GM11168 (cell line): ENCODE results near the gene RAB28.

ENCODE experiments used
- in situ Hi-C: fragments of 300-500 bp; cut with MboI; formaldehyde crosslinking; loops from one replicate; pipeline ENCODE4 v1.12.0; 2022; ENCODE audit warnings: low sequenced_read_pairs; ENCODE audit not compliant: unreplicated experiment

The RAB28 gene

GRCh38 chr4:13514722-13515121 lies 30.6 kb upstream of the RAB28 start:
- in situ Hi-C loops, result no loop called here

- in situ Hi-C loops, result no loop called here
Measured at GRCh38 chr4:13511101-13511500, 27.0 kb upstream of the RAB28 start.

- in situ Hi-C loops, result no loop called here
Measured at GRCh38 chr4:13509442-13509841, 25.3 kb upstream of the RAB28 start.

DNA sequence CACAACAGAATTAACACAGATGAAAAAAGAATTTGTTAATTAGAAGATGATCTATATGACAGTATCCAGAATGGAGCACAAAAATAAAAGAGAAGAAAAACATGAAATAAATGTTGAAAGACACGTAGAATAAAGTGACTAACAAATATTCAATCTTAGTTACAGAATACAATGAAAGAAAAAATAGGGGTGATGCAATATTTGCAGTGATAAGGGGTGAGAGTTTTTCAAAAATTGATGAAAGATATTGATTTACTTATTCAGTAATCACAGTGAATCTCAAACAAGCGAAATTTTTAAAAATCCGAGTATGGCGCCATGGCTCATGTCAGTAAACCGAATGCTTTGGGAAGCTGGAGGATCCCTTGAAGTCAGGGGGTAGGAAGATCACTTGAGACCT lies 20.2 kb upstream of the RAB28 start:
- in situ Hi-C loops, result no loop called here

- in situ Hi-C loops, result no loop called here
Measured at GRCh38 chr4:13498469-13498868, 14.3 kb upstream of the RAB28 start.

DNA sequence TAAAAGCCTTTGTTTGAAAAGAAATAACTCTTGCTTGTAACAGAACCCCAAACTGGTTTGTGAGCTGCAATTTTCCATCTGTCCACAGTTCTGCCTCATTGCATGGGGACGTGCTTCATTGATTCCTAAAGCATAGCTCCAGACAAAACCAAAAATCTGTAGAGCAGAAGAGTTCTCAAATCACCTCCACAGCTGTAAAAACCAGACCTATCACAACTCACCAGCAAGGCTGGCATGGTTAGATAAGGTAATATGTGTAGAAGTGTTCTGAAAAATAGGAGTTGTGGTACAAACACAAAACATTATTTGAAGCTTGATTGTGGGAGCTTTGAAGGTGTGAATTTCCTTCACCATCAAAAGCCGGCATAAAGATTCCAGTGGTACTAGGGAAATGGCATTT lies 12.5 kb upstream of the RAB28 start:
- in situ Hi-C loops, result no loop called here

DNA sequence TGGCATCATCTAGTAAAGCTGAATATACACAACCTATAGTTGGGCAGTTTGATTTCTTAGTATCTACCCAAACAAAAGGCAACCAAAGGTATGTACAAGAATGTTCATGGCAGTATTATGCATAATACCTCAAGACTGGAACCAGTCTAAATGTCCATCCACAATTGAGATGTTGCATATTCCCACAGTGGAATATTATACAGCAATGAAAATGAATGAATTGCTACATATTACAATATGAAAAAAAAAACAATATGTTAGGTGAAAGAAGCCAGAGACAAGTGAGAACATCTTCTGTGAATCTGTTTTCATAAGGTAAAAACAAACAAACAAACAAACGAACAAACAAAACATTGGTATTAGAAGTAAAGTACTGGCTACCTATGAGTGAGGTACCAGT lies 11.6 kb upstream of the RAB28 start:
- in situ Hi-C loops, result no loop called here

GRCh38 chr4:13493793-13494192 lies 9.7 kb upstream of the RAB28 start:
- in situ Hi-C loops, result no loop called here

DNA sequence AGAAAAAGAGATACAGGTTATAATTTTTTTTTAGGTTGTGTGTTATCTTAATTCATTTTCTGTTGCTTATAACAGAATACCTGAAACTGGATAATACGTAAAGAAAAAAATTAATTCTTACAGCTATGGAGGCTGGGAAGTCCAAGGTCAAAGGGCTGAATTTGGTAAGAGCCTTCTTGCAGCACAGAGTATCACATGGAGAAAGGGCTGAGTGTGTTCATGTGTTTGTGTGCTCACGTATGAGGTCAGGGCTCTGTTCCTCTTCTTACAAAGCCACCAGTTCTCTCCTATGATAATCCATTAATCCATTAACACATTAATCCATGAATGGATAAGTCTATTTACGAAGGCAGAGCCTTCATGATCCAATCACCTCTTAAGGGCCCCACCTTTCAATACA lies 8.6 kb upstream of the RAB28 start:
- in situ Hi-C loops, result no loop called here

DNA sequence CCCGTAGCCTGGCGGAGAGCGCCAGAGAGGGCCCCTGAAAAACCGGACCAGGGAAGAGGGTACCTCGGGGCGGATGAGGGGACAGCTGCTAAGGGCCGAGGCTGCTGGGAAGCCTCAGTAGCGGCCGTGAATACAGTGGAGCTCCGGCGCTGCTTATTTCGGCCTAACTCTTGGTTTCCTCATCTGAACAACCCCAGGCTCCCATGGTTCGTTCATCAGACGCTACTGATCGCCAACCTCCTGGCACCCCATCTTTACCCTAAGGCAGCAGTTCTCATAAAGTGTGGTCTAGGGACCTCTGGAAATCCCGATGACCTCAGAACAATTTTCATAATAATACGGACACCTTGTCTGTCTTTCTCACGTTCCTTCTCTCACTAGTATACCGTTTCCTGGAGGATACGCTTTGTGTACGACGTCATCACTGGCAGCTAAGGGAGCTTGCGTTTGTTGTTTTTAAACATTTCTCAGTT lies 645 bp upstream of the RAB28 start:
- in situ Hi-C loops, result no loop called here

DNA sequence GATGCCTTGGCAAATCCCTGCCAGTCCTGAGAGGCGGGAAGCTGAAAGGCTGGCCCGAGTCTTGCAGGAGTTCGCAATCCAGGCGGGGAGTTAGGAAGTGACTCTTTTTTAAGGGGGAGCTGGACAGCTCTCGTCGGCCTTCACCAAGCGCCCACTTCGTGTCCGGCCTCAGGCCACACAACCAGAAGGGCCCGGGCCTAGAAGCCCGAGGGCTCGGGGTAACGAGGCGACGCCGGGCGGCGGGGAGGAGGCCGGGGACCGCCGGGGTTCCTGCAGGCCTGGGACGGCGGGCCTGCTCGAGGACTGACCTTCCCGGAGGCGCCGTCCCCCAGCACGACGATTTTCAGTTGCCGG lies 395 bp downstream of the RAB28 start:
- in situ Hi-C loops, result no loop called here

DNA sequence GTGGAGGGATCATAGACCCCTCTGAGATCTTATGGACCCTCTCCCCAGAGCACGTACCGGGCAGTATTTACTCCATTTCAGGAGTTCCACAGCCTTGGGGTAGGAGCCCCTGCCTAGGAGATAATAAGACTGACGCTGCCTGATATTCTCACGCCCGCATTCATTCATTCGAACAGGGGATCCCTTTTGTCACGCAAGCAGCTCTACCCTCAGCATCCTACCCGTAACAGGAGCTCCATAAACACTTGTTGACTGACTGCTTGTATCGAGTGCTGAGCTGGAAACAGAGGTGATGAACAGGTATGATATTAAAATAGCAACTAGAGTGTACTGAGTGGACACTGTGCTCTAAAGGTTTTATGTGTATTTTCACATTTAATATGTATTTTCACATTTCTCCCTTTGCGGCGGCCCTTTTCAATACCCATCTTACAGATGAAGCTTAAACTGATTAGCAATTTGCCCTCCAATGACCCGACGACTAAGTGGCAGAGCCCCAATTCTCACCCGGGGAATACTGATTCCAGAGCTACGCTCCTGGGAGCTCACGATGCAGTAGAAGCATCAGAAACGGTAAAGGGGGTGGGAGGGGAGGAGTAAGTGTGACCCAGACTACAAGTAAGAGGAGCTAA lies 888 bp downstream of the RAB28 start:
- in situ Hi-C loops, result no loop called here

DNA sequence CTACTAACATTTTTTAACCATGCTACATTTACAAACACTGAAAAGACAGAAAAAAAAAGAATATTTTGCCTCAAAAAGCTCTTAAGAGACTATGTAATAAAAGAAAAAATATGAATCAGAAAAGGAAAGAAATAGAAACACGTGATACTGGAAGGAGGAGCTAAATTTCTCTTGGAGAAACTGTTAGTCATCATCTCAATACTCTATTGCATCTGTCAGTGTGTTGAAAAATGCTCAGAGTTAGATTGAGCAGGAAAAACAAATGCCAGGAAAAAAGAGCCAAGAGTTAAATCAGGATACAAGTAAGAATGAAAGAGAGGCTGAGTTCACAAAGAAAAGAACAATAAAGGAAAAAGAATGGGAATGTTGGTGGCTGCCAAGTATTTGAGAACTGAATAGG lies 2.6 kb downstream of the RAB28 start:
- in situ Hi-C loops, result no loop called here

GRCh38 chr4:13478707-13479106 lies 5.4 kb downstream of the RAB28 start:
- in situ Hi-C loops, result no loop called here

DNA sequence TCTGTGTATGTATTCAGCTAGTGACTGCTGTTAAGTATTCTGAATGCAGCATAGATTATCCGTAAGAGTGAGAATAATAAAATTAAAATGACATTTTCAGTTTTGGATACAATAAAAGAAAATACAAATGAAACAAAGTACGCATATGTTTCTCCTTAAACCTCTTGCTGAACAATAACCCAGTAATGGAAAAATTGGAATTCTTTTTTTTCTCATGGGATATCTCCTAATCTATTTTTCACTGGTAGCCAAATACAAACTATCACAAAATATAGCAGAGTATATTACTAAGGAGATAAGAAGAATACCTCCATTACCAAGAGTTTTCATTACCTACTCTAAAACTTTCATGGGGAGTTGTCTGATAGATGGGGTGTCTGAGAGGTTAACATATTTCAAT lies 6.0 kb downstream of the RAB28 start:
- in situ Hi-C loops, result no loop called here

DNA sequence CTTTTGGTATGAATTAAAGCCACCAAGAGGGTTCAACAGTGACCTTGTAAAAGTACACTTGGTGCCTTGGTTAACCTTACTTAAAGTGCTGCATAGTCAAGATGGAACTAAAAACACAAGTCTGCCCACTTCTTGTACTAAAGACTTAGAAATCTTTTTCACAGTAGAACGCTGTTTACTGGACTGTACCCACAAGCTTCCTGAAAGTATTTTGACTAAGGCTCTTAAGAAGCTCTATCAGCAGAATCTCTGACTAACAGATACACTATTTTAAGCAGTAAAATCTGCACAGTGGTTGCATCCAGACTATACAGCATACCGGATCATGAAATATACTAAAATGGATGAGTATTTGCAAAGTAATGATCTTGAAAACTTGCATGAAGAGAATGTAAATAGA lies 7.2 kb downstream of the RAB28 start:
- in situ Hi-C loops, result no loop called here

DNA sequence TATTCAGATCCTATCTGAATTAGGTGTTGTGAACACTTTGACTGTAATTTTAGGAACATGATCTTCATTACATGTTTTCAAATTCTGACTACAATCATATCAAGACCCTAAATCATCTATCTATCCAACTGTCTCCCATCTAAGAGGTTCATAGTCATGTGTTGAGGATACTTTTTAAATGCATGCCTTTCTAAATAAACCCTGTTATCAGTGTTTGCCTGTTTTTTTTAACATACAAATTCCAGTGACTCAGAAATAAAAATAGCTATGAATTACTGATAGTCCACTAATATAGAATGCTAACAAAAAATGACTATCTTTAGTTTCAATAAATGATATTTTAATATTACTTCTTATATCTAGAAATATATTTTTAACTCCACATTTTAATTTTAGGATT lies 8.0 kb downstream of the RAB28 start:
- in situ Hi-C loops, result no loop called here

GRCh38 chr4:13471400-13471799 lies 12.7 kb downstream of the RAB28 start:
- in situ Hi-C loops, result no loop called here

GRCh38 chr4:13470379-13470778 lies 13.8 kb downstream of the RAB28 start:
- in situ Hi-C loops, result no loop called here

DNA sequence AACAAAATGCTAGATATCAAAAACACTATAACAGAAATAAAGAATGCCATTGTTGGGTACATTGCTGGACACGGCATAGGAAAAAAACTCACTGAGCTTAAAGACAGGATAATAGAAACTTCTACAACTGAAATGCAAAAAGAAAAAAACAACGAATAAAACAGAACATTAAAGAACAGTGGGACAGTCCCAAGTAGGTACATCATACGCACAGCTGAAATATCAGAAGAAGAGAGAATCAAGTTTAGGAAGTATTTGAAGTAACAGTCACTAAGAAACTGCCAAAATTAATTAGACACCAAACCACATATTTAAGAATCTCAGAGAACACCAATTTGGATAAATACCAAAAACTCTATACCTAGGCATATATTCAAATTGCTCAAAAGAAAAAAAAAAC lies 19.2 kb downstream of the RAB28 start:
- in situ Hi-C loops, result no loop called here

GRCh38 chr4:13464543-13464942 lies 19.6 kb downstream of the RAB28 start:
- in situ Hi-C loops, result no loop called here

DNA sequence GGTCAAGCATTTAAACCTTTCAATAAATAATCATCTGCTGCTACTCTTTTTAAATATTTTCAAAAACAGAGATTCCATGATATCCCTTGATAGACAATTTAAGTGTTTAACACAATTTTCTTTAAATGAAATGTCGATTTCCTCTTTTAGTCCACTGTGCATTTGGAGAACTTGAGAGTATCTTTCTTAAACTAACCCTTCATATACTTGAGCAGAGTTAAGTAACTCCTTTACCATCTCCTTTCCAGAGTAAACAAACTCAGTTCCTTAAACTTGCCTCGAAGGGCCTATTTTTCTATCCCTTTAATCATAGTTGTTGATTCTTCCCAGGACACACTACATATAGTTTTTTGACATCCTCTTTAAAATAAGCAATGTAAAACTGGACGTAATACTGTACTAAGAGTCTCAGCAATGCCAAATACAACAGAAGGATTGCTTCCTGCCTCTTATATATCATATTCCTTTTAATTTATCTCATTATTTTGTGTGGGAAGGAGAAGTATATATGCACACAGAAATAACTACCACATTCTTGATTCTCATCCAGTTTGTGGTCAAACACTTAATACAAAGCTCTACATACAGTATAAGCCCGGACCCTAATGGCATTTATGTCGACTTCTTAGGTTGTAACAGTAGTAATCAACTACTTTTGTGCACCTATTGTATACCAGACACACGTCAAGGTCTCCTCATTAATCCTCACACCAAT lies 22.8 kb downstream of the RAB28 start:
- in situ Hi-C loops, result no loop called here
